ENCODE measurements around the gene ADCY9. TPM values are rescaled to one million over a fixed set of nuclear protein-coding genes. Genes with fewer than 3 reads are reported as not detected.

Gene ADCY9
- total and polyA plus RNA-seq, 2 experiments from 2014 or later: 2.2 to 18.3 TPM

GRCh38 chr16:3937066-3937875 lies 179.0 kb downstream of the ADCY9 start (continued):
- TF ChIP-seq, protein P1, sequence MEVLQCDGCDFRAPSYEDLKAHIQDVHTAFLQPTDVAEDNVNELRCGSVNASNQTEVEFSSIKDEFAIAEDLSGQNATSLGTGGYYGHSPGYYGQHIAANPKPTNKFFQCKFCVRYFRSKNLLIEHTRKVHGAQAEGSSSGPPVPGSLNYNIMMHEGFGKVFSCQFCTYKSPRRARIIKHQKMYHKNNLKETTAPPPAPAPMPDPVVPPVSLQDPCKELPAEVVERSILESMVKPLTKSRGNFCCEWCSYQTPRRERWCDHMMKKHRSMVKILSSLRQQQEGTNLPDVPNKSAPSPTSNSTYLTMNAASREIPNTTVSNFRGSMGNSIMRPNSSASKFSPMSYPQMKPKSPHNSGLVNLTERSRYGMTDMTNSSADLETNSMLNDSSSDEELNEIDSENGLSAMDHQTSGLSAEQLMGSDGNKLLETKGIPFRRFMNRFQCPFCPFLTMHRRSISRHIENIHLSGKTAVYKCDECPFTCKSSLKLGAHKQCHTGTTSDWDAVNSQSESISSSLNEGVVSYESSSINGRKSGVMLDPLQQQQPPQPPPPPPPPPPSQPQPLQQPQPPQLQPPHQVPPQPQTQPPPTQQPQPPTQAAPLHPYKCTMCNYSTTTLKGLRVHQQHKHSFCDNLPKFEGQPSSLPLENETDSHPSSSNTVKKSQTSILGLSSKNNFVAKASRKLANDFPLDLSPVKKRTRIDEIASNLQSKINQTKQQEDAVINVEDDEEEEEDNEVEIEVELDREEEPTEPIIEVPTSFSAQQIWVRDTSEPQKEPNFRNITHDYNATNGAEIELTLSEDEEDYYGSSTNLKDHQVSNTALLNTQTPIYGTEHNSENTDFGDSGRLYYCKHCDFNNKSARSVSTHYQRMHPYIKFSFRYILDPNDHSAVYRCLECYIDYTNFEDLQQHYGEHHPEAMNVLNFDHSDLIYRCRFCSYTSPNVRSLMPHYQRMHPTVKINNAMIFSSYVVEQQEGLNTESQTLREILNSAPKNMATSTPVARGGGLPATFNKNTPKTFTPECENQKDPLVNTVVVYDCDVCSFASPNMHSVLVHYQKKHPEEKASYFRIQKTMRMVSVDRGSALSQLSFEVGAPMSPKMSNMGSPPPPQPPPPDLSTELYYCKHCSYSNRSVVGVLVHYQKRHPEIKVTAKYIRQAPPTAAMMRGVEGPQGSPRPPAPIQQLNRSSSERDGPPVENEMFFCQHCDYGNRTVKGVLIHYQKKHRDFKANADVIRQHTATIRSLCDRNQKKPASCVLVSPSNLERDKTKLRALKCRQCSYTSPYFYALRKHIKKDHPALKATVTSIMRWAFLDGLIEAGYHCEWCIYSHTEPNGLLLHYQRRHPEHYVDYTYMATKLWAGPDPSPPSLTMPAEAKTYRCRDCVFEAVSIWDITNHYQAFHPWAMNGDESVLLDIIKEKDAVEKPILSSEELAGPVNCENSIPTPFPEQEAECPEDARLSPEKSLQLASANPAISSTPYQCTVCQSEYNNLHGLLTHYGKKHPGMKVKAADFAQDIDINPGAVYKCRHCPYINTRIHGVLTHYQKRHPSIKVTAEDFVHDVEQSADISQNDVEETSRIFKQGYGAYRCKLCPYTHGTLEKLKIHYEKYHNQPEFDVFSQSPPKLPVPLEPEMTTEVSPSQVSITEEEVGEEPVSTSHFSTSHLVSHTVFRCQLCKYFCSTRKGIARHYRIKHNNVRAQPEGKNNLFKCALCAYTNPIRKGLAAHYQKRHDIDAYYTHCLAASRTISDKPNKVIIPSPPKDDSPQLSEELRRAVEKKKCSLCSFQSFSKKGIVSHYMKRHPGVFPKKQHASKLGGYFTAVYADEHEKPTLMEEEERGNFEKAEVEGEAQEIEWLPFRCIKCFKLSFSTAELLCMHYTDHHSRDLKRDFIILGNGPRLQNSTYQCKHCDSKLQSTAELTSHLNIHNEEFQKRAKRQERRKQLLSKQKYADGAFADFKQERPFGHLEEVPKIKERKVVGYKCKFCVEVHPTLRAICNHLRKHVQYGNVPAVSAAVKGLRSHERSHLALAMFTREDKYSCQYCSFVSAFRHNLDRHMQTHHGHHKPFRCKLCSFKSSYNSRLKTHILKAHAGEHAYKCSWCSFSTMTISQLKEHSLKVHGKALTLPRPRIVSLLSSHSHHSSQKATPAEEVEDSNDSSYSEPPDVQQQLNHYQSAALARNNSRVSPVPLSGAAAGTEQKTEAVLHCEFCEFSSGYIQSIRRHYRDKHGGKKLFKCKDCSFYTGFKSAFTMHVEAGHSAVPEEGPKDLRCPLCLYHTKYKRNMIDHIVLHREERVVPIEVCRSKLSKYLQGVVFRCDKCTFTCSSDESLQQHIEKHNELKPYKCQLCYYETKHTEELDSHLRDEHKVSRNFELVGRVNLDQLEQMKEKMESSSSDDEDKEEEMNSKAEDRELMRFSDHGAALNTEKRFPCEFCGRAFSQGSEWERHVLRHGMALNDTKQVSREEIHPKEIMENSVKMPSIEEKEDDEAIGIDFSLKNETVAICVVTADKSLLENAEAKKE (CRISPR knock-in tag; IDR thresholded peaks at IDR 0.05): no peak
- TF ChIP-seq CREB1 (CRISPR knock-in tag; IDR thresholded peaks at IDR 0.05; ENCODE audit: low read depth): no peak
- no peak for TF ChIP-seq ZNF114 (CRISPR knock-in tag; IDR thresholded peaks at IDR 0.05)
- TF ChIP-seq ZNF331 (CRISPR knock-in tag; IDR thresholded peaks at IDR 0.05; ENCODE audit: low read depth): no peak
- no peak for TF ChIP-seq JUNB (IDR thresholded peaks at IDR 0.05; ENCODE audit: unreplicated experiment)
- no peak for TF ChIP-seq NANOG (IDR thresholded peaks at IDR 0.05; ENCODE audit: borderline replicate concordance)
- TF ChIP-seq, protein P2, sequence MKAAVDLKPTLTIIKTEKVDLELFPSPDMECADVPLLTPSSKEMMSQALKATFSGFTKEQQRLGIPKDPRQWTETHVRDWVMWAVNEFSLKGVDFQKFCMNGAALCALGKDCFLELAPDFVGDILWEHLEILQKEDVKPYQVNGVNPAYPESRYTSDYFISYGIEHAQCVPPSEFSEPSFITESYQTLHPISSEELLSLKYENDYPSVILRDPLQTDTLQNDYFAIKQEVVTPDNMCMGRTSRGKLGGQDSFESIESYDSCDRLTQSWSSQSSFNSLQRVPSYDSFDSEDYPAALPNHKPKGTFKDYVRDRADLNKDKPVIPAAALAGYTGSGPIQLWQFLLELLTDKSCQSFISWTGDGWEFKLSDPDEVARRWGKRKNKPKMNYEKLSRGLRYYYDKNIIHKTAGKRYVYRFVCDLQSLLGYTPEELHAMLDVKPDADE (IDR thresholded peaks at IDR 0.05): no peak
- TF ChIP-seq EZH2 (IDR thresholded peaks at IDR 0.05; ENCODE audit: low read depth, unreplicated experiment): no peak
- no peak for TF ChIP-seq STAT1 (IDR thresholded peaks at IDR 0.05; ENCODE audit: unreplicated experiment)
- TF ChIP-seq EZH2phosphoT487 (IDR thresholded peaks at IDR 0.05; ENCODE audit: unreplicated experiment): no peak

Data from GM23338 (cell line).